Smooth muscle cell (in vitro differentiated cells): ENCODE measurements around the gene FUT4. TPM values are rescaled to one million over a fixed set of nuclear protein-coding genes. Genes with fewer than 3 reads are reported as not detected.

ENCODE experiments used
- DNase-seq: peaks from one replicate; lab custom pipeline; 2025; ENCODE audit not compliant: unreplicated experiment; lab: John Stamatoyannopoulos, UW
- H2AFZ ChIP-seq: fragments of 200-600 bp; sonication (generic); 2 replicates; pipeline ENCODE4 v1.6.0; 2016; ENCODE audit warnings: antibody characterized with exemption, low read depth, mild to moderate bottlenecking
- H3F3A ChIP-seq: fragments of 200-600 bp; sonication (generic); 2 replicates; pipeline ENCODE4 v1.6.0; 2017; ENCODE audit warnings: antibody characterized with exemption, low read depth
- H3K27ac ChIP-seq: fragments of 200-600 bp; sonication (generic); 2 replicates; pipeline ENCODE4 v1.5.1; 2016; ENCODE audit warnings: low read depth, mild to moderate bottlenecking
- H3K27me3 ChIP-seq: fragments of 200-600 bp; sonication (generic); 2 replicates; pipeline ENCODE4 v1.6.1; 2016; ENCODE audit warnings: low read depth, mild to moderate bottlenecking
- H3K36me3 ChIP-seq: fragments of 200-600 bp; sonication (generic); 2 replicates; pipeline ENCODE4 v1.5.1; 2016; ENCODE audit warnings: low read depth
- H3K4me1 ChIP-seq: fragments of 200-600 bp; sonication (generic); 2 replicates; pipeline ENCODE4 v1.5.1; 2016; ENCODE audit warnings: low read depth
- H3K4me2 ChIP-seq: fragments of 200-600 bp; sonication (generic); 2 replicates; pipeline ENCODE4 v1.6.0; 2016; ENCODE audit warnings: mild to moderate bottlenecking
- H3K4me3 ChIP-seq: fragments of 200-600 bp; sonication (generic); 2 replicates; pipeline ENCODE4 v1.5.1; 2016; ENCODE audit warnings: mild to moderate bottlenecking
- H3K79me2 ChIP-seq: fragments of 200-600 bp; sonication (generic); 2 replicates; pipeline ENCODE4 v1.6.0; 2016; ENCODE audit warnings: low read depth, mild to moderate bottlenecking
- H3K9ac ChIP-seq: fragments of 200-600 bp; sonication (generic); 2 replicates; pipeline ENCODE4 v1.6.0; 2016; ENCODE audit warnings: low read depth
- H3K9me3 ChIP-seq: fragments of 200-600 bp; sonication (generic); replicated peaks from 2 replicates; pipeline ENCODE4 v1.5.1; 2016; ENCODE audit warnings: low read depth
- H4K20me1 ChIP-seq: fragments of 200-600 bp; sonication (generic); 2 replicates; pipeline ENCODE4 v1.6.0; 2016; ENCODE audit warnings: low read depth
- CTCF ChIP-seq: fragments of 200-600 bp; sonication (generic); IDR thresholded peaks from 2 replicates; pipeline ENCODE4 v1.5.1; 2017; ENCODE audit warnings: borderline replicate concordance, mild to moderate bottlenecking, antibody characterized with exemption; ENCODE audit not compliant: insufficient read depth, poor library complexity, severe bottlenecking
- WGBS: methylation state at CpG from one replicate; pipeline ENCODE4 v1.1.7; 2016; ENCODE audit warnings: low lambda C conversion rate; 5-methylcytosine and 5-hydroxymethylcytosine counted together
- polyA plus RNA-seq: library from polyadenylated mRNA; unstranded; fragments of >200 nt; fragmentation: Nextera tagmentation; extraction: Ambion mirVana; gene quantifications from 2 replicates; pipeline ENCODE4 v1.2.1, GENCODE V29; 2016
- total RNA-seq: library from RNA; depleted of rRNA; stranded (reverse); fragments of >200 nt; gene quantifications from 2 replicates; pipeline ENCODE4 v1.2.3, GENCODE V29; 2014

The FUT4 gene
- total and polyA plus RNA-seq, 2 experiments from 2014 or later = 5.1 to 5.7 TPM

- Histone ChIP-seq H3F3A (no peaks in the 10 kb centered on the region), H2AFZ (no peak overlapping the region), H3K27ac (no peak overlapping the region), H3K79me2 (no peaks in the 10 kb centered on the region), H3K27me3 (no peaks in the 10 kb centered on the region), H3K36me3 (no peaks in the 10 kb centered on the region), H3K4me3 (no peak overlapping the region), H3K4me1 (no peaks in the 10 kb centered on the region), H4K20me1 (no peaks in the 10 kb centered on the region), H3K4me2 (no peak overlapping the region), H3K9ac (no peak overlapping the region), H3K9me3 (no peaks in the 10 kb centered on the region)
- no peak for TF ChIP-seq CTCF
- 97% methylated on average over 6 of the region's 6 CpGs for WGBS
- no peak for DNase-seq
Observed at GRCh38 chr11:94595076-94595475, 51.4 kb downstream of the FUT4 start.

- no peaks in the 10 kb centered on the region for H3K9me3 ChIP-seq
- no peak overlapping the region for H3K9ac ChIP-seq
- WGBS = 71% methylated on average over 2 of the region's 2 CpGs
- no peak overlapping the region for H2AFZ ChIP-seq
- H3K36me3 ChIP-seq = no peaks in the 10 kb centered on the region
- DNase-seq = no peak
- no peak for TF ChIP-seq CTCF
- peaks cover 7% of the 10 kb centered on the region for H3K4me1 ChIP-seq
- H3K4me3 ChIP-seq = no peak overlapping the region
- no peak overlapping the region for H3K27ac ChIP-seq
- H3F3A ChIP-seq = peaks cover 4% of the 10 kb centered on the region
- H4K20me1 ChIP-seq = no peaks in the 10 kb centered on the region
- H3K27me3 ChIP-seq = no peaks in the 10 kb centered on the region
- H3K4me2 ChIP-seq = no peak overlapping the region
- H3K79me2 ChIP-seq = no peaks in the 10 kb centered on the region
Observed at GRCh38 chr11:94597896-94598295, 54.2 kb downstream of the FUT4 start.

Other genes starting within 250 kb of the FUT4 start
- not detected in 2 replicates for gene IZUMO1R, start 239.3 kb upstream of the FUT4 start, total RNA-seq
- not detected in 2 replicates for gene IZUMO1R, start 239.3 kb upstream of the FUT4 start, polyA plus RNA-seq
- 1.1 and 2.1 TPM in 2 replicates for gene GPR83, start 142.5 kb upstream of the FUT4 start, total RNA-seq
- 0.05 and 0.20 TPM in 2 replicates for gene GPR83, start 142.5 kb upstream of the FUT4 start, polyA plus RNA-seq
- gene MRE11, start 50.1 kb upstream of the FUT4 start, total RNA-seq = 12.3 and 15.1 TPM in 2 replicates
- 5.1 and 6.7 TPM in 2 replicates for gene MRE11, start 50.1 kb upstream of the FUT4 start, polyA plus RNA-seq
- 20.3 and 31.8 TPM in 2 replicates for gene ANKRD49, start 49.9 kb upstream of the FUT4 start, total RNA-seq
- 13.6 and 13.7 TPM in 2 replicates for gene ANKRD49, start 49.9 kb upstream of the FUT4 start, polyA plus RNA-seq
- not detected in 2 replicates for gene C11orf97, start 31.5 kb upstream of the FUT4 start, total RNA-seq
- not detected in 2 replicates for gene C11orf97, start 31.5 kb upstream of the FUT4 start, polyA plus RNA-seq
- 2.9 and 3.1 TPM in 2 replicates for gene PIWIL4, start 23.4 kb downstream of the FUT4 start, total RNA-seq
- gene PIWIL4, start 23.4 kb downstream of the FUT4 start, polyA plus RNA-seq = 0.88 and 2.9 TPM in 2 replicates
- 61.0 and 63.5 TPM in 2 replicates for gene AMOTL1, start 224.4 kb downstream of the FUT4 start, total RNA-seq
- gene AMOTL1, start 224.4 kb downstream of the FUT4 start, polyA plus RNA-seq = 23.4 and 23.8 TPM in 2 replicates